Measurements from ENCODE around the gene PEPD. TPM values are rescaled to one million over a fixed set of nuclear protein-coding genes. Genes with fewer than 3 reads are reported as not detected.
A peak's percentile ranks its signal among the peaks of the same experiment; 100 is the strongest.

PEPD gene
- total and polyA plus RNA-seq, 4 donors: 37.3 to 211 (median 117) TPM

DNA sequence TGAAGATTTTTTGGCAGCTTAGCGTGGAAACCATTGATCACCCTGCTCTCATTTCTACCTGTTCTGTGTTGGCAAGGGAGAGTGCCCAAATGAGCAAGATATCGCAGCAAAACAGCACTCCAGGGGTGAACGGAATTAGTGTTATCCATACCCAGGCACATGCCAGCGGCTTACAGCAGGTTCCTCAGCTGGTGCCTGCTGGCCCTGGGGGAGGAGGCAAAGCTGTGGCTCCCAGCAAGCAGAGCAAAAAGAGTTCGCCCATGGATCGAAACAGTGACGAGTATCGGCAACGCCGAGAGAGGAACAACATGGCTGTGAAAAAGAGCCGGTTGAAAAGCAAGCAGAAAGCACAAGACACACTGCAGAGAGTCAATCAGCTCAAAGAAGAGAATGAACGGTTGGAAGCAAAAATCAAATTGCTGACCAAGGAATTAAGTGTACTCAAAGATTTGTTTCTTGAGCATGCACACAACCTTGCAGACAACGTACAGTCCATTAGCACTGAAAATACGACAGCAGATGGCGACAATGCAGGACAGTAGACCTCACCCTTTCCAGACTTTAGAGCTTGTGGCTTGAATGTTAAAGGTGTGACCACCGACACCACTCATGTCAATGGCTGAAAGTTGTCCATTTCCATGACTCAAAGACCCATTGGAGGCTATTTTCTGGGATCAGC, 142.3 kb downstream of the PEPD start (continued):
- TF ChIP-seq, protein P1, sequence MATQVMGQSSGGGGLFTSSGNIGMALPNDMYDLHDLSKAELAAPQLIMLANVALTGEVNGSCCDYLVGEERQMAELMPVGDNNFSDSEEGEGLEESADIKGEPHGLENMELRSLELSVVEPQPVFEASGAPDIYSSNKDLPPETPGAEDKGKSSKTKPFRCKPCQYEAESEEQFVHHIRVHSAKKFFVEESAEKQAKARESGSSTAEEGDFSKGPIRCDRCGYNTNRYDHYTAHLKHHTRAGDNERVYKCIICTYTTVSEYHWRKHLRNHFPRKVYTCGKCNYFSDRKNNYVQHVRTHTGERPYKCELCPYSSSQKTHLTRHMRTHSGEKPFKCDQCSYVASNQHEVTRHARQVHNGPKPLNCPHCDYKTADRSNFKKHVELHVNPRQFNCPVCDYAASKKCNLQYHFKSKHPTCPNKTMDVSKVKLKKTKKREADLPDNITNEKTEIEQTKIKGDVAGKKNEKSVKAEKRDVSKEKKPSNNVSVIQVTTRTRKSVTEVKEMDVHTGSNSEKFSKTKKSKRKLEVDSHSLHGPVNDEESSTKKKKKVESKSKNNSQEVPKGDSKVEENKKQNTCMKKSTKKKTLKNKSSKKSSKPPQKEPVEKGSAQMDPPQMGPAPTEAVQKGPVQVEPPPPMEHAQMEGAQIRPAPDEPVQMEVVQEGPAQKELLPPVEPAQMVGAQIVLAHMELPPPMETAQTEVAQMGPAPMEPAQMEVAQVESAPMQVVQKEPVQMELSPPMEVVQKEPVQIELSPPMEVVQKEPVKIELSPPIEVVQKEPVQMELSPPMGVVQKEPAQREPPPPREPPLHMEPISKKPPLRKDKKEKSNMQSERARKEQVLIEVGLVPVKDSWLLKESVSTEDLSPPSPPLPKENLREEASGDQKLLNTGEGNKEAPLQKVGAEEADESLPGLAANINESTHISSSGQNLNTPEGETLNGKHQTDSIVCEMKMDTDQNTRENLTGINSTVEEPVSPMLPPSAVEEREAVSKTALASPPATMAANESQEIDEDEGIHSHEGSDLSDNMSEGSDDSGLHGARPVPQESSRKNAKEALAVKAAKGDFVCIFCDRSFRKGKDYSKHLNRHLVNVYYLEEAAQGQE (IDR thresholded peaks at IDR 0.05): no peak
- TF ChIP-seq TAF1 (conservative IDR thresholded peaks at IDR 0.05) (no peak), RAD21 (IDR thresholded peaks at IDR 0.05) (no peak), RXRA (IDR thresholded peaks at IDR 0.05) (peak in 1 of 2 donors; percentile 4)
- TF ChIP-seq, protein P2, sequence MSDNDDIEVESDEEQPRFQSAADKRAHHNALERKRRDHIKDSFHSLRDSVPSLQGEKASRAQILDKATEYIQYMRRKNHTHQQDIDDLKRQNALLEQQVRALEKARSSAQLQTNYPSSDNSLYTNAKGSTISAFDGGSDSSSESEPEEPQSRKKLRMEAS (IDR thresholded peaks at IDR 0.05): no peak
- TF ChIP-seq, protein P3, sequence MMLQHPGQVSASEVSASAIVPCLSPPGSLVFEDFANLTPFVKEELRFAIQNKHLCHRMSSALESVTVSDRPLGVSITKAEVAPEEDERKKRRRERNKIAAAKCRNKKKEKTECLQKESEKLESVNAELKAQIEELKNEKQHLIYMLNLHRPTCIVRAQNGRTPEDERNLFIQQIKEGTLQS (IDR thresholded peaks at IDR 0.05): no peak

DNA sequence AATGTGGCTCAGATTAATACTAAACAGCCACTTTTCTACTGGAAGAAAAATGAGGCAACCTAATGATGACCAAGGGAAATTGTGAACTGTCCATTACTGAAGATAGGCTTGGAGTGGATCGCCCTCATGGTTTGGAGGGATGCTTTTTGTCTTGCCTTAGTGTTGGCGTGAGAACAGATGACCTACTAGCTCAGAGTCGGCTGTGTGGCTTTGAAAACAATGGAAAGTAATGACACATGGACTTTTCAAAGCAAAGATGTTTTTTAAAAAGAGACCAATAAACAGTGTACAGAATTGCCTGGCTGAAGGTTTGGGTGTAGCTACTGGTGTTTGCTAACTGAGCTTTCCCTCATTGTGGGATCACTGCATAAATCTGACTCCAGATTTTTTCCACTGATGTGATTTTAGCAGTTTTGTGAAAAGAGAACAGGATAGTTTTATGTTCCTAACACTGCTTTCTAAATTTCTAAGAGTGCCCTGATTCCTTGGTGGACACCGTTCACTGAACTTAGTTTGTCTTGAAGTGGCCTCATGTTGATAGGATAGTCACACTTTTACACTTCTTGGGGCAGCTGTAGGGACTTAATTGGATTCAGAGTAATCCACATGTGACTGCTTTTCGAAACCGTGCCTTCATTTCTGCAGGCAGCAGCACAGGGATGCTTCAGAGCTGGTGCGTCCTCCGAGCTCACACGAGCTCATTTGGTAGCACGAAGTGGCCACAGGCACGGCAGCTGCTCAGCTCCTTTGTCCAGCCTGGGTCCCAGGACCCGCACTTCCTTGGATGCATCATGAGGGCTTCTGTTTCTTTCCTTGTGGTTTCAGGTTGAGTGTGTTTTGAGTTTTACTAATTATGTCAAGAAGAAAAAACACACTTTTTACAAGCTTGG, 143.8 kb downstream of the PEPD start:
- DNase-seq (ENCODE audit: low spot score): no peak
- H3K4me1 ChIP-seq (ENCODE audit: control insufficient read depth in 4 of 4, insufficient read depth in 4 of 4, low read length in 3 of 4): peaks cover 8 to 73% (median 53%) of the 10 kb centered on the region in 4 donors
- H3K9ac ChIP-seq (ENCODE audit: low read depth in 1 of 2, low read length in 2 of 2): peak overlapping the region in 1 of 2 donors; percentile 8
- no peak overlapping the region for H3K4me3 ChIP-seq (ENCODE audit: low read depth in 1 of 3, low read length in 3 of 3)
- no peaks in the 10 kb centered on the region for H3K9me3 ChIP-seq (ENCODE audit: control insufficient read depth in 4 of 4, low read length in 3 of 4)
- TF ChIP-seq, protein P4, sequence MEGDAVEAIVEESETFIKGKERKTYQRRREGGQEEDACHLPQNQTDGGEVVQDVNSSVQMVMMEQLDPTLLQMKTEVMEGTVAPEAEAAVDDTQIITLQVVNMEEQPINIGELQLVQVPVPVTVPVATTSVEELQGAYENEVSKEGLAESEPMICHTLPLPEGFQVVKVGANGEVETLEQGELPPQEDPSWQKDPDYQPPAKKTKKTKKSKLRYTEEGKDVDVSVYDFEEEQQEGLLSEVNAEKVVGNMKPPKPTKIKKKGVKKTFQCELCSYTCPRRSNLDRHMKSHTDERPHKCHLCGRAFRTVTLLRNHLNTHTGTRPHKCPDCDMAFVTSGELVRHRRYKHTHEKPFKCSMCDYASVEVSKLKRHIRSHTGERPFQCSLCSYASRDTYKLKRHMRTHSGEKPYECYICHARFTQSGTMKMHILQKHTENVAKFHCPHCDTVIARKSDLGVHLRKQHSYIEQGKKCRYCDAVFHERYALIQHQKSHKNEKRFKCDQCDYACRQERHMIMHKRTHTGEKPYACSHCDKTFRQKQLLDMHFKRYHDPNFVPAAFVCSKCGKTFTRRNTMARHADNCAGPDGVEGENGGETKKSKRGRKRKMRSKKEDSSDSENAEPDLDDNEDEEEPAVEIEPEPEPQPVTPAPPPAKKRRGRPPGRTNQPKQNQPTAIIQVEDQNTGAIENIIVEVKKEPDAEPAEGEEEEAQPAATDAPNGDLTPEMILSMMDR (IDR thresholded peaks at IDR 0.05; ENCODE audit: low read depth, low read length, missing input control): no peak
- TF ChIP-seq, protein P2 (IDR thresholded peaks at IDR 0.05): no peak
- TF ChIP-seq, protein P3 (IDR thresholded peaks at IDR 0.05): no peak
- TF ChIP-seq TAF1 (conservative IDR thresholded peaks at IDR 0.05) (no peak), GABPA (IDR thresholded peaks at IDR 0.05 in 1 of 2, conservative IDR thresholded peaks at IDR 0.05 in 1 of 2) (no peak), JUND (IDR thresholded peaks at IDR 0.05) (no peak), RAD21 (IDR thresholded peaks at IDR 0.05) (no peak), NR2F2 (IDR thresholded peaks at IDR 0.05) (no peak), HNF4A (conservative IDR thresholded peaks at IDR 0.05) (no peak), FOXA2 (IDR thresholded peaks at IDR 0.05) (no peak), YY1 (IDR thresholded peaks at IDR 0.05) (no peak), EGR1 (IDR thresholded peaks at IDR 0.05; ENCODE audit: low read depth in 2 of 2) (no peak), HNF4G (IDR thresholded peaks at IDR 0.05) (no peak), RXRA (IDR thresholded peaks at IDR 0.05) (no peak), FOXA1 (IDR thresholded peaks at IDR 0.05) (no peak), SP1 (IDR thresholded peaks at IDR 0.05) (no peak)
- TF ChIP-seq, protein P1 (IDR thresholded peaks at IDR 0.05): no peak
- TF ChIP-seq, protein P5, sequence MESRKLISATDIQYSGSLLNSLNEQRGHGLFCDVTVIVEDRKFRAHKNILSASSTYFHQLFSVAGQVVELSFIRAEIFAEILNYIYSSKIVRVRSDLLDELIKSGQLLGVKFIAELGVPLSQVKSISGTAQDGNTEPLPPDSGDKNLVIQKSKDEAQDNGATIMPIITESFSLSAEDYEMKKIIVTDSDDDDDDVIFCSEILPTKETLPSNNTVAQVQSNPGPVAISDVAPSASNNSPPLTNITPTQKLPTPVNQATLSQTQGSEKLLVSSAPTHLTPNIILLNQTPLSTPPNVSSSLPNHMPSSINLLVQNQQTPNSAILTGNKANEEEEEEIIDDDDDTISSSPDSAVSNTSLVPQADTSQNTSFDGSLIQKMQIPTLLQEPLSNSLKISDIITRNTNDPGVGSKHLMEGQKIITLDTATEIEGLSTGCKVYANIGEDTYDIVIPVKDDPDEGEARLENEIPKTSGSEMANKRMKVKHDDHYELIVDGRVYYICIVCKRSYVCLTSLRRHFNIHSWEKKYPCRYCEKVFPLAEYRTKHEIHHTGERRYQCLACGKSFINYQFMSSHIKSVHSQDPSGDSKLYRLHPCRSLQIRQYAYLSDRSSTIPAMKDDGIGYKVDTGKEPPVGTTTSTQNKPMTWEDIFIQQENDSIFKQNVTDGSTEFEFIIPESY (IDR thresholded peaks at IDR 0.05): no peak
- peaks cover 0 to 1% (median 0%) of the 10 kb centered on the region in 4 donors for H3K36me3 ChIP-seq (ENCODE audit: control insufficient read depth in 4 of 4, insufficient read depth in 3 of 4, low read depth in 1 of 4, low read length in 3 of 4)
- 80% methylated on average over 12 of the region's 12 CpGs for WGBS
- H3K27ac ChIP-seq (ENCODE audit: low read depth in 1 of 2, low read length in 2 of 2): peak overlapping the region; percentile 92 to 96
- H3K27me3 ChIP-seq (ENCODE audit: control insufficient read depth in 4 of 4, insufficient read depth in 4 of 4, low read length in 3 of 4): no peaks in the 10 kb centered on the region

Data from liver (tissue), 9 donors.